Lung microvascular endothelial cell (primary cell): ENCODE results near the gene NSUN5. TPM values are rescaled to one million over a fixed set of nuclear protein-coding genes. Genes with fewer than 3 reads are reported as not detected.
"Not testable (repeated sequence)": the region's sequence is repeated elsewhere in the genome, so short reads cannot be mapped to it uniquely, and the experiment has no call there.

Experiments used
- DNase-seq, 2 donors: peaks; one replicate each; pipeline versions ENCODE4 v3.0.0 to v3.0.0-alpha.2; 2010; ENCODE audit warnings: low read depth in 2 of 2
- total RNA-seq: library from RNA; depleted of rRNA; stranded (reverse); fragments of >200 nt; gene quantifications from 2 replicates; pipeline ENCODE4 v1.2.1, GENCODE V29; 2014

The NSUN5 gene
- 0.60 and 1.7 TPM in 2 replicates for total RNA-seq

DNA sequence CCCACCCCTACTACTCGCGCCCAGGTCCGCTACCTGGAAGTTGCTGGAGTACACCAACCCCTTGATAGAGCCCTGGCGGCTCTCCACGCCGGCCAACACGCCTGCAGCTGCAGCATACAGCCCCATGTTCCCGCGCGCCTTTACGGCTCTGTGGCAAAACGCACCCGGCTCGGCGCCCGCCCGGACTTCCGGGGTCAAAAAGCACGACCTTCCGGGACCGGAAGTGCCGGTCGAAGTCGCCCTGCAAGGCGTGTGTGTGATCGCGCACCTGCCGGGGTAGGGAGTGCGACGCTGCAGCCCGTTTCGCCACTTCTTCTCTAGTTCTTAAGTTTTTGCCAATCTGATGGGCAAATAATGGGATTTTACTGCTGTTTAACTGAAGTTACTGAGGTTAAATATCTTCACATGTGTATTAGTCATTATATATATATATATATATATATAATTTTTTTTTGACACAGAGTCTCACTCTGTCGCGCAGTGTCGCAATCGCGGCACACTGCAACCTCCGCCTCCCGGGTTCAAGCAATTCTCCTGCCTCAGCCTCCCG is at the start of gene NSUN5:
Gene NSUN5 (minus strand): TSS at position 162 of the 550 bp plus-strand sequence. CDS start 36 bp downstream, at position 126.
- peak; percentile 35 to 50 for DNase-seq

- no peak for DNase-seq
These were observed 47.5 kb upstream of the NSUN5 start for GRCh38 chr7:73356159-73356558.

- DNase-seq = no peak
These were observed 46.2 kb upstream of the NSUN5 start for GRCh38 chr7:73354821-73355220.

- DNase-seq = no peak
These were observed 45.6 kb upstream of the NSUN5 start for GRCh38 chr7:73354196-73354595.

GRCh38 chr7:73353243-73353642 is 44.6 kb upstream of the NSUN5 start:
- peak in 1 of 2 donors; percentile 15 for DNase-seq

DNA sequence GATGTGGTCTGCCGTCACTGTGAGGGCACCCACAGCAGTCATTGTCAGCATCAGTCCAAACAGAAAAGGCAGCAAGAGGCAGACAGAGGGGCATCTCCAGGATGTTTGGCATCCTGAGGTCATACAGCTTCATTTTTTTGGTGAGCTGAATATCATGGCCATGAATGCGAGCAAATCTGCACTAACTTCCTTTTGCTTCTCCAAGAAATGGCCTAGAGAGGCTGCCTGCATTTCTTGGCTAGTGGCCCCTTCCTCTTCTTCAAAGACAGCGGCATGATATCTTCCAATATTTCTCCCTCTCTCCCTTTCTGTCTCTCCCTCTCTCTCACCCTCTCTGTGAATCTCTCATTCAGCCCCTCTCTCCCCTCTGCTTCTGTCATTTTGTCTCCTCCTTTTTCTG is 44.2 kb upstream of the NSUN5 start:
- DNase-seq = no peak

- peak; percentile 47 to 54 for DNase-seq
These were observed 43.0 kb upstream of the NSUN5 start for GRCh38 chr7:73351447-73352167.

GRCh38 chr7:73350306-73351068 is 41.9 kb upstream of the NSUN5 start:
- DNase-seq = peak in 1 of 2 donors; percentile 28

GRCh38 chr7:73349763-73350162 is 41.1 kb upstream of the NSUN5 start:
- no peak for DNase-seq

DNA sequence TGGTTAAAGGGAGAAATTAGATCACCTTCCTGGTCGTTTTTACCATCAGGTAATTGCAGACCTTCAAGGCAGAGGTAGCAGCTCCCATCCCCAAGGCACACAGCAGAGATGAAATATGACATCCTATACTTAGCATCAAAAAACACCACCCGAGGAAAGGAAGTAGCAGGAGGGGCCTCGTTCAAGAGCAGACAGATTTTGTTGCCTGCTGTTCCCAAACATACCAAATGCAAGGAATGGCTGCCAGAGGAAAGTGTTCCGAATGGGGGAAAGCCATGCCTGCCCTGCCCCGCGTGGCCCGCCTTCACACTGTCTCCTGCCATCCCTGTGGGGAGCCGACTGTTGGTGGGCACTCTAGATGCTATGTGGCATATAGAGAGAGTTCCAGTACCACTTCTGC is 37.3 kb upstream of the NSUN5 start:
- DNase-seq = no peak

- DNase-seq = no peak
These were observed 36.9 kb upstream of the NSUN5 start for GRCh38 chr7:73345538-73345937.

DNA sequence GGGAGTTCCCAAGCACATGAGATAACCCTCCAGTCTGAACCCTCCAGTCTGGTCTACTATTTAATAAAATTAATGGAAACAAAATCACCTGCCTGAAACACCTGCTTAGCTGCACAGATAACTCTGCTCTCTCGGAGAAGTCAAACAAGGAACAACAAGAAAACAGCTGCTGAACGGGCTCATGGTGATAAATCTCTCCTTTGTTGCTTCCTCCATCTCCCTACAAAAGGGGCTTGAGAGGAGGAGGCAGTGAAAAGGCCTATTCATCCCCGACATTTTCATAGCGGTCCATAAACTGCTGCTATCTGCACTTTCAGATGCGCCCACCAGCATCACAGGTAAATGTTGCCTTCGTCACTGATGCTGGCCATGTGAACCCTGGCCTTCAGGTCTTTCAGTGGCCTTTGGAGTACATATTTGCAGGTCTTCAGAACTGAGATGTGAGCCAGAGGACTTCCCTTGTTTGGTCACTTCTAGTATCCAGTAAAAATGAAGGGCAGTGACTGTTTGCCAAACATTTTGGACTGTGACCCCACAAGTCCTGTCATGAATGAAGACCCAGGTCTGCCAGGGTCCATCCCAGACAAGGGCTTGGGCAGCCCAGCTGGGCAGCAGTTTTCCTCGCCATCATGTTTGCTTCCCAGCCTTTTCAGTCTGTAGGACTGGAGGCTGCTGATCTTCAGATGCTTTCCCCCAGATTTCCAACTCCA is 35.2 kb upstream of the NSUN5 start:
- no peak for DNase-seq

DNA sequence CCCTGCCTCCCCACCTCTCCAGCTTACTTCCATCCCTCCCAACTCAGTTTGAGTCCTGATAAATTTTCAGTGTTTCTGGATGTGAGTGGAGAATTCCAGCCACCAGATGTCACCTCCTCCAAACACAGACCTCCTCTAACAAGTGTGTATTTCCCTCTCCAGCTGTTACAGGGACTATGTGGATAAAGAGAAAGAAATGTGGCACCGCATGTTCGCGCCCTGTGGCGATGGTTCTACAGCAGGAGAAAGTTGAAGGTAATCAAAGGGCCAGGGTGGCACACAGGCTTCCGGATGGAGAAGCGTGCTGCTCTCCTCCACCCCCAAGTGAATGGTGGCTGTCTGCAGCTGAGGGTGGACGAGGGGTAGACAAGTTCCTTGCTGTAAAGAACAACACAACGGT is 34.0 kb upstream of the NSUN5 start:
- DNase-seq = peak; percentile 53 to 86

DNA sequence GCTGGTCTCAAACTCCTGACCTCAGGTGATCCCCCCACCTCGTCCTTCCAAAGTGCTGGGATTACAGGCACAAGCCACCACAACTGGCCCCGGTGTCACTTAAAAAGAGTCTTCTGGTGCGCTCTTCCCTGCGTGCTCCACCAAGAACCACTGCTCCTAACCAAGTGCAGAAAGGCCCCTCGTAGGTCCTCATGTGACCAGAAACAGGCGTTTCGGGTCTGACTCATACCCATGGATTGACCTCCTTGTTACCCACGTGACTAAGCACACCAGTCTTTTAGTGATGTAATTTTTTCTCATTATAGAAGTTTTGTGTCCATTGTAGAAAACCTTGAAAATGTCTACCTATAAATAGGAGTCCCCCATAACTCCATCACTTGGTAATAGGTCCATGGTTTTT is 33.3 kb upstream of the NSUN5 start:
- DNase-seq = peak in 1 of 2 donors; percentile 66

GRCh38 chr7:73340514-73340913 is 31.9 kb upstream of the NSUN5 start:
- no peak for DNase-seq

GRCh38 chr7:73338321-73338720 is 29.7 kb upstream of the NSUN5 start:
- no peak for DNase-seq

GRCh38 chr7:73332447-73332846 is 23.8 kb upstream of the NSUN5 start:
- no peak for DNase-seq

DNA sequence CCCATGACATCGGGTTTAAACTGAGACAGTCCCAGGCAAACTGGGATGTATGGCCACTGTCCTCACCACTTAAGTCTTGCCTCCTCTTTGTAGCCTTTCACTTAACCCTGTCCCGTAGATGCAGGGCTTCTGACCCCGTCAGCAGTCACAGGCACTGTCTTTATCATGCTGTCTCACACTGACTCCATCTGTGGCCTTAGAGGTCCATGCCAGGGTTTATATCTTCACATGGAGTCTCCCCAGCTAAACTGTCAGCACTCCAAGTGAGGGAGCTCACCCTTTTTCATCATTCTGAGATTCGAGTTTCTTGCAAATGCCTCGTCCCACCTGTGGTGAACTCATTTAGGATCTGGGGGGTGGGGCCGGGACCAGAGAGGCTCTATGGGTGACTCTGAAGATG is 22.1 kb upstream of the NSUN5 start:
- DNase-seq = no peak

DNA sequence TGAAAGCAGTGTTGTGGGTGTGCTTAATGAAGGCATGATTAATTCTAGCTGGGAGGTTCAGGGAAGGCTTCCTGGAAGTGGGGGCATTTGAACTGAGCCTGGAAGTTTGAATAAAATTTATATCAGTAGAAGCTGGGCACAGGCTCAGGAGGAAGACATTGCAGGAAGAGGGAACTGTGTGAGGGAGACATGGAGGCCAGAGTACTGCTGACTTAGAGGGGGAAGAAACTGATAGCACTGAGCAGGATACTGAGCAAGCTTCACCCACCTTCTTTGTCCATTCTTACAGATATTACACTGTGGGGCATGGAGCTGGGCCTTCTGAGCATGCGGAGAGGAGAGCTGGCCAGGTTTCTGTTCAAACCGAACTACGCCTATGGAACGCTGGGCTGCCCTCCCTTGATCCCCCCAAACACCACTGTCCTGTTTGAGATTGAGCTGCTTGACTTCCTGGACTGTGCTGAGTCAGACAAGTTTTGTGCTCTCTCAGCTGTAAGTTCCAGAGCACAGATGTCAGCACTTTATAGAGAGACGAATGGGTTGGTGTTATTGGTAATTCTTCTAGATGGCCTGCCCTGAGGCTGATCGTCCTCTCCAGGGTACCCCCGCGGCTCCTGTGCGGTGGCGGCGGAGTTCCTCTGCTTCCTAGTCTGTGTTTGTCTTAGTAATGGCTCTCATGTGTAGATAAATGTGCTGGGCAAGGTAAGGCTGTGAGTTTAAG is 21.4 kb upstream of the NSUN5 start:
- DNase-seq = peak; percentile 43 to 49

GRCh38 chr7:73328696-73329095 is 20.1 kb upstream of the NSUN5 start:
- DNase-seq = no peak

DNA sequence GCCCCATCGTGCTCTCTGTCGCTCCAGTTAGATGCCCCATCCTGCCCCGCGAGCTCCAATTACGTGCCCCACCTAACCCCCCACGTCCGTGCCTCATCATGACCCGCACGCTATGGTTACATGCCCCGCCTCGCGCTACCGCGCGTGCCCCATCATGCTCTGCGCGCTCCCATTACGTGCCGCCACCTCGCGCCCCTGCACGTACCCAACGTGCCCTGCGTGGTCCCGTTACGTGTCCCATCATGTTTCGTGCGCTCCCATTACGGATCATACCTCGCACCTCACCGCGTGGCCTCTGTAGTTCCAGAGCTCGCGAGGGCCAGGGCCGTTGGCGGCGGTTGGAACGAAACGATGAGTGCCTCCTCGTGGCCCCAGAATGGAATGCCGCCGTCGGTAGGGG is 19.3 kb upstream of the NSUN5 start, which contains the start of the genes FKBP6 and TRIM50:
Gene FKBP6 (plus strand): TSS at position 240 of the 400 bp plus-strand sequence. CDS start 268 bp downstream, outside the sequence.
Gene TRIM50 (minus strand): TSS at position 161 of the 400 bp plus-strand sequence. CDS start 3,295 bp downstream, outside the sequence.
- not testable (repeated sequence) for DNase-seq
